SH-SY5Y (cell line): ENCODE results near the gene SEPHS2.

Experiments used
- GATA2 ChIP-seq: IDR thresholded peaks from 2 replicates; pipeline ENCODE4 v1.6.1; 2011; ENCODE audit warnings: mild to moderate bottlenecking, low read depth, low read length
- GATA3 ChIP-seq: IDR thresholded peaks from 2 replicates; pipeline ENCODE4 v1.6.1; 2011; ENCODE audit warnings: low read depth, mild to moderate bottlenecking, low read length, moderate library complexity

DNA sequence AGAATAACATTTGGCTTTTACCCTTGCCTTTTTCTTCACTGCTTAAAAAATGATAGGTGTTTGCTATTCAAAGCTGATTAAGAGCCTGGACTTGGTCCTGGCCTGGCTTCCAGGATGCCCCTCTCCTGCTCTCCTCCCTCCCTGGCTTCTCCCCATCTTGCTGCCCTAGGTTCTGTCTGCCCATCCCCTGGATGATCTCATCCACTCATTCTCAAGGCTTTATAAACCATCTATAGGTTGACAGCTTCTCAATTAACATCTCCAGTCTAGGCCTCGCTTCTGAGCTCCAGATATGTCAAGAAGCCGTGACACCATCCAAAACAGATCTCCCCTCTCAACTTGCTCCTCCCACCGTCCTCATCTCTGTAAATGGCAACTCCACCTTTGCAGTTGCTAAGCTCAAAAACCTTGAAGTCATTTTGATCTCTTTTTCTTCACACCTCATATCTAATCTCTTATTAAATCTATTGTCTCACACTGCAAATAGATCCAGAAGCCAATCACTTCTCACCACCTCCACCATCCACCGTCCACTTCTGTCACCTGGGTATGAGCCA, 29.5 kb downstream of the SEPHS2 start:
- TF ChIP-seq GATA3, result no peak
- TF ChIP-seq GATA2, result no peak
